GM21529 (cell line): Measurements from ENCODE around the gene FOXN3.
"Not testable (repeated sequence)": the region's sequence is repeated elsewhere in the genome, so short reads cannot be mapped to it uniquely, and the experiment has no call there.

Source experiments
- ATAC-seq: cut with Tn5 transposase; IDR thresholded peaks from one replicate; pipeline ENCODE4 v1.9.1; 2021; ENCODE audit not compliant: unreplicated experiment

The FOXN3 gene

DNA sequence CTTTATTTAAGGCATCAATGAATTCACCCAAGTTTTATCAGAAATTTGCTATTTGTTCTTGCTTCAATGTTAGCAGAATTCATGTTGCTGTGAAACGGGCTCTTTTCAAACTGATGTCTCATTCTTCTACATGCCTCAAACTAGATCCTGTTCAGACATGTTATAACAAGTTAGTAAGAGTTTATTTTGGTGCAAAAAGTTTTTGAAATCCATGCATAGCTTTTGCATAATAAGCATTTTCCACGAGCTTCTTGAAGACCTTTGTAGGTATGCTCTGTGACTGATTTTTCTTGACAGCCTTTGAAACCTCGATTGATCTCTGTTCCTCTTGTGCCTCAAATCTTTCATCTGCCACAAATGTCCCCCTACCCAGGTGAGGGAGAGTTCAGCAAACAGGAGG, 275.2 kb downstream of the FOXN3 start:
- ATAC-seq: no peak

GRCh38 chr14:89140326-89140725, 276.7 kb downstream of the FOXN3 start:
- ATAC-seq: no peak

DNA sequence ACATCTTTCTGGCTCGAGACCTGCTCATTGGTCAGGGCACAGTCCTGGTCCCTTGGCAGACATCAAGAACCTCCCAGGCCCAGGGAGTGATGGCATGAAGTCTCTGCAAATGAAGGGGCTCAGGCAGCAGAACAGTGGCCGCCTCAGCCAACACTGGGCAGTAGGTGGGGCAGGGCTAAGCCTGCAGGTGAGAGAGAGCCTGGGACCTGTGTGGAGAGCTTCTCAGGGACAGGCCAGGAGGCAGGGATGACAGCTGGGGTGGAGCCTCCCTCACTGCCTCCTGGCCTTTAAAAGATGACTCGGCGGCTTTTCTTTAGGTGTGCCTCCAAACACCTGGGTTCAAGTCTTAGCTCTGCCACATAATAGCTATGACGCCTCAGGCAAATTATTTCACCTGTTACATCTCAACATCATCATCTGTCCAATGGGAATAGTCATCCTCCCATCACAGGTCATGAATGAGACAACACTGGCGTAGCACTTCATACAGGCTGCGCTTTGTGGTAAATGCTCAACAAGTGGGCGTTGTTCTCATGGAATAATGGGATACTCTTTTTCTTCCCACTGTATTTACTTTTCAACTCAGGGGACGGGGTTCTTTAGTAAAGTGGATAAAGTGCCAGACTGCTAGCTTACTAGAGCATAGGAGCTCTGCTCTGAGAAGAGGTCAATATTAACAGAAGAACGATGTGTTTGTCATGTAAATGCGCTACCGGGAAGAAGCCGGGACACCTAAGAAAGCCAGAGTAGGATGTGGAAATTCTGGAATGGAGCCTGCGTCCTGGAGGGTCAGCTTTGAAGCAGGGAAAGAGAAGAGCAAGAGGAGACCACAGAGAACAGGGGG, 277.4 kb downstream of the FOXN3 start:
- no peak for ATAC-seq

DNA sequence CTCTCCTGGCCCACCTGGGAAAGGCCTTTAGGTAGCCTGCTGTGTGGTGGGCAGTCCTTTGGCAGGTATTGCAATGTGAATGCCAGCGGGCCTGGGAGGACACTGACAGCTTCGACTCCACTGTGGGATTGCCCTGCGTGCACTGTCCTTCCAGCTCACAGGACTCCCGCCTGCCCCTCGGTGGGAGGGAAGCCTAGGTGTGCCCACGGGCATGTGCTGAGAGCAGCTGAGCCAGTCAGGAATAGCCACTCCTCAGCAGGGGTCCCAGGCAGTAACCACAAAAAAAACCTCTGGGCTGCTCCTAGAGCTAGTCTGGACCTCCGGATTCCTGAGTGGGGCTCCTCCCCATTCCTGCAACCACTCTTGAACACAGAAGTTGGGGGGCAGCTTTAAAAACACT, 278.2 kb downstream of the FOXN3 start:
- no peak for ATAC-seq

GRCh38 chr14:89137526-89138163, 279.4 kb downstream of the FOXN3 start:
- no peak for ATAC-seq

- ATAC-seq: no peak
Measured at GRCh38 chr14:89136587-89136986, 280.4 kb downstream of the FOXN3 start.

GRCh38 chr14:89134640-89135039, 282.4 kb downstream of the FOXN3 start:
- no peak for ATAC-seq

- no peak for ATAC-seq
Measured at GRCh38 chr14:89131004-89131750, 285.9 kb downstream of the FOXN3 start.

- no peak for ATAC-seq
Measured at GRCh38 chr14:89129570-89129969, 287.5 kb downstream of the FOXN3 start.

DNA sequence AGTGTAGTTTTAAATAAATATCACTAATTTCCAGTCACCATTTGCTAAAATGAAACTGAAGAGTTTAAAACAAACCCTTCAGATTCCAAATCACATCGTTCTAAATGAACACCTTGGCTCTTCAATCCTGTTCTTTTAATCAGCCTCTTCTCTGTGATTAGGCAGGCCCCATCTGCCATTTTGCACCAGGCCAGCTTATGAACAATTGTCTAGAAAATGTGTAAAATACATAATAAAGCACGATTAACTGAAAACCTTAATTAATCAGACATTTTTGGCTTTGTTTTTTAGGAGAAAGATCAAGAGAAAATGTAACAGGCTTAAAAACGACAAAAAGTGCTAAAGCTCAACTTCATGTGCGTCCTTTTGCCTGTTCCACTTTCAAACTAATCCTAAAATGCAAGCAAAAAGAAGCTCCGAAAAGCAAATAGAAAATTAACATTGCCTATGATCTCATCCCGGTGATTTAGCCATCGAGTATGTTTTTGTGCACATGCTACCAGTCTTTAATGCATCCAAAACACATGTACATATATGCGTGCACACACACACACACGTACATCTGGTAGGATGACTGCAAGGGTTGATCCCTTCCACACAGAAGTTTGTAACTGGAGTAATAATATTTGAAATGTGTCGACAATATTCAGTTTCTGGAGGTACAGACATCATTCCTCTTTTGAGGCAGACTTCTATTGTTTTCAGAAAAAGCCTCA, 288.6 kb downstream of the FOXN3 start:
- ATAC-seq: no peak

- ATAC-seq: no peak
Measured at GRCh38 chr14:89126461-89126860, 290.6 kb downstream of the FOXN3 start.

- no peak for ATAC-seq
Measured at GRCh38 chr14:89125216-89125615, 291.8 kb downstream of the FOXN3 start.

- ATAC-seq: no peak
Measured at GRCh38 chr14:89123851-89124250, 293.2 kb downstream of the FOXN3 start.

- ATAC-seq: no peak
Measured at GRCh38 chr14:89123215-89123614, 293.8 kb downstream of the FOXN3 start.

DNA sequence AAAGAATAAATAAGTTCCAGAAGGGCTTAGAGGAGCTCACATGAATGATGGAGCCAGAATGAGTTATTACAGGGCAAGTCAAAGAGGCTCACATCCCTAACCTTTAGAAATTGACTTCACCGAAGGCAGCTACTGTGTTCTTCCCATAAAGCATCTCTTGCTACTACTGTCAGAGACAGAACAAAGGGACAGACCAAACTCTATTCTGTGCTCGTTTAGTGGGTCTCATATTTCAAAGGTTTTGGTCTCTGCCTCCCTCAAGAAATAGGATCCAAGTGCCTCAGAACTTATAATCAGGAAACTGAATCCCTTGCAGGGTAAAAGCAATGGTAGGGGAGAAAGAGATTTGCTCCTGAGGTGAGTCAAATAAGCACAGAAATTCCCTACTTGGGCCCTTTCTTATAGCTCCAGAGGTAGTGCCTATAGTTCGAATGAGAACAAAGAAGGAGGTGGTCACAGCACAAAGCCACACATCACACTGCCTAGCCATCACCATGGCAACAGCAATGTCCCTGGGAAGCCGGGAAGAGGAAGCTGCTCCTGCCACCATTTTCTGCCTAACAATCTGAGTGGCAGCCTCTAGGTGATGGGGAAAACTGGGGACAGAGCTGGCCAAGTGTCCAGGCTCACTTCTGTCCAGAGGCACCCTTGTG, 294.9 kb downstream of the FOXN3 start:
- no peak for ATAC-seq

- no peak for ATAC-seq
Measured at GRCh38 chr14:89117012-89117411, 300.0 kb downstream of the FOXN3 start.

- no peak for ATAC-seq
Measured at GRCh38 chr14:89114109-89114508, 302.9 kb downstream of the FOXN3 start.

DNA sequence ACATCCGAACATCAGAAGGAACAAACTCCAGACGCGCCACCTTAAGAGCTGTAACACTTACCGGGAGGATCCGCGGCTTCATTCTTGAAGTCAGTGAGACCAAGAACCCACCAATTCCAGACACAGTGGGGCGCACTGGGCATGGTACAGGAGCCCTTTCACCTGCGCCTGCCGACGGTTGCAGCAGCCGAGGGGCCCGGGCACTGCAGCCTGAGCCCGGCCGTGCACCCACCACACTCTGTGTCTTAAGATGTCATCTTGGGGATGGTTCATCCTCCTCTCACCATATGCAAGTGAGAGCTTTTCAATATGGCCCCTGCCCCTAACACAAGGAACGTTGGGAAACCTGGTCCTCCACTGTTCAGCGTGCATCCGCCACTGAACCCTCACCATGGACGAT, 304.3 kb downstream of the FOXN3 start:
- ATAC-seq: no peak

DNA sequence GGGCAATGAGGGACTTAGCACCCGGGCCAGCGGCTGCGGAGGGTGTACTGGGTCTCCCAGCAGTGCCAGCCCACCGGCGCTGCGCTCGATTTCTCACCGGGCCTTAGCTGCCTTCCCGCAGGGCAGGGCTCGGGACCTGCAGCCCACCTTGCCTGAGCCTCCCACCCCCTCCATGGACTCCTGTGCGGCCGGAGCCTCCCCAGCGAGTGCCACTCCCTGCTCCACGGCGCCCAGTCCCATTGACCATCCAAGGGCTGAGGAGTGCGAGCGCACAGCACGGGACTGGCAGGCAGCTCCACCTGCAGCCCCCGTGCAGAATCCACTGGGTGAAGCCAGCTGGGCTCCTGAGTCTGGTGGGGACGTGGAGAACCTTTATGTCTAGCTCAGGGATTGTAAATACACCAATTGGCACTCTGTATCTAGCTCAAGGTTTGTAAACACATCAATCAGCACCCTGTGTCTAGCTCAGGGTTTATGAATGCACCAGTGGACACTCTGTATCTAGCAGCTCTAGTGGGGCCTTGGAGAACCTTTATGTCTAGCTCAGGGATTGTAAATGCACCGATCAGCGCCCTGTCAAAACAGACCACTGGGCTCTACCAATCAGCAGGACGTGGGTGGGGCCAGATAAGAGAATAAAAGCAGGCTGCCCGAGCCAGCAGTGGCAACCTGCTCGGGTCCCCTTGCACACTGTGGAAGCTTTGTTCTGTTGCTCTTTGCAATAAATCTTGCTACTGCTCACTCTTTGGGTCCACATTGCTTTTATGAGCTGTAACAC, 305.1 kb downstream of the FOXN3 start:
- ATAC-seq: not testable (repeated sequence)

DNA sequence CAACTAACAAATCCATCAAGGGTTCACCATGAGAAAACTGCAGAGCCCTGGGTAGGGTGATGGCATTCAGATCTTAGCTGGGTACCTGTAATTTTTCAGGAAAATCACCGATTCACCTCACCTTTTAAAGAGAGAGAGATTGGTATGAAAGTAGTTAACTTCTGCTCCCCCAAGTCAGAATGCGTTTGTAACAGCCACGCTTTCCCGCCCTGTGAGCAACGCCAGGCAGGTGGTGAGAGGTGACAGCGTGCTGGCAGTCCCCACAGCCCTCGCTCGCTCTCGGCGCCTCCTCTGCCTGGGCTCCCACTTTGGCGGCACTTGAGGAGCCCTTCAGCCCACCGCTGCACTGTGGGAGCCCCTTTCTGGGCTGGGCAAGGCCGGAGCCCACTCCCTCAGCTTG, 305.8 kb downstream of the FOXN3 start:
- not testable (repeated sequence) for ATAC-seq
